ENCODE measurements around the gene FBXO15. TPM values are rescaled to one million over a fixed set of nuclear protein-coding genes. Genes with fewer than 3 reads are reported as not detected.

Gene FBXO15
- total RNA-seq: 1 to 10 TPM; 1.3 to 3.0 TPM
- 4.7 TPM for polyA plus RNA-seq (2013, experiment 1 of 2)
- polyA plus RNA-seq (2013, experiment 2 of 2): 3.5 TPM
- long read RNA-seq, experiment 1, partial matches to known transcripts: 2 of 3 reads
- long read RNA-seq, experiment 1, other reads (novel, unspliced or antisense): 1 of 3 reads
- long read RNA-seq, experiment 2, partial matches to known transcripts: 0 of 7 reads
- long read RNA-seq, experiment 2, other reads (novel, unspliced or antisense): 6 of 7 reads
- long read RNA-seq, experiment 3, partial matches to known transcripts: 0 of 4 reads
- long read RNA-seq, experiment 3, other reads (novel, unspliced or antisense): 3 of 4 reads
- long read RNA-seq, experiment 4, partial matches to known transcripts: 2 of 7 reads
- long read RNA-seq, experiment 4, other reads (novel, unspliced or antisense): 3 of 7 reads

GRCh38 chr18:74147779-74148542 lies at the start of gene FBXO15, which contains the start of gene TIMM21:
Gene FBXO15, minus strand, starts transcription at chr18:74147834. Its CDS starts 49 bp downstream, at chr18:74147785.
Gene TIMM21, plus strand, starts transcription at chr18:74148523. Its CDS starts 286 bp downstream, at chr18:74148809.
- peak; percentile 96 for DNase-seq
- Histone ChIP-seq H3K4me3 (ENCODE audit: low read length) (peak within 1 kb of the TSS; percentile 99), H3K27ac (ENCODE audit: low read depth, low read length) (peak within 1 kb of the TSS; percentile 95), H3K36me3 (ENCODE audit: control insufficient read depth, insufficient read depth, low read length) (peaks cover 4% of the 10 kb centered on the region), H3K27me3 (ENCODE audit: control insufficient read depth, insufficient read depth, low read length, poor library complexity, severe bottlenecking) (no peaks in the 10 kb centered on the region), H3K9ac (ENCODE audit: extremely low read depth, low read length, poor library complexity, severe bottlenecking) (peak within 1 kb of the TSS; percentile 69), H3K9me3 (ENCODE audit: control insufficient read depth, low read length) (no peaks in the 10 kb centered on the region), H3K4me1 (ENCODE audit: control insufficient read depth, insufficient read depth, low read length) (peaks cover 8% of the 10 kb centered on the region)
- no peak for TF ChIP-seq CTCF (conservative IDR thresholded peaks at IDR 0.05)
- no peaks in the 10 kb centered on the region for H3K36me3 Mint-ChIP-seq (ENCODE audit: low read depth)
- peak within 1 kb of the TSS; percentile 91 for H3K4me3 Mint-ChIP-seq
- H3K27me3 Mint-ChIP-seq (ENCODE audit: insufficient read depth): peaks cover 12% of the 10 kb centered on the region
- peak within 1 kb of the TSS; percentile 93 for H3K27ac Mint-ChIP-seq
- 0% methylated on average over 22 to 58 of the region's 58 CpGs for WGBS, 2 experiments (ENCODE audit: insufficient coverage in 1 of 2, insufficient read length in 1 of 2)
- no peaks in the 10 kb centered on the region for H3K9me3 Mint-ChIP-seq
- peaks cover 13% of the 10 kb centered on the region for H3K4me1 Mint-ChIP-seq

- Mint-ChIP-seq H3K9me3 (no peaks in the 10 kb centered on the region), H3K4me1 (peaks cover 4% of the 10 kb centered on the region), H3K27ac (no peak overlapping the region), H3K4me3 (peak overlapping the region; percentile 21), H3K27me3 (ENCODE audit: insufficient read depth) (peaks cover 4% of the 10 kb centered on the region), H3K36me3 (ENCODE audit: low read depth) (no peaks in the 10 kb centered on the region)
- peak; percentile 97 for TF ChIP-seq CTCF (conservative IDR thresholded peaks at IDR 0.05)
- Histone ChIP-seq H3K4me3 (ENCODE audit: low read length) (no peak overlapping the region), H3K36me3 (ENCODE audit: control insufficient read depth, insufficient read depth, low read length) (no peaks in the 10 kb centered on the region), H3K4me1 (ENCODE audit: control insufficient read depth, insufficient read depth, low read length) (no peaks in the 10 kb centered on the region), H3K9me3 (ENCODE audit: control insufficient read depth, low read length) (no peaks in the 10 kb centered on the region), H3K27ac (ENCODE audit: low read depth, low read length) (no peak overlapping the region), H3K9ac (ENCODE audit: extremely low read depth, low read length, poor library complexity, severe bottlenecking) (no peak overlapping the region), H3K27me3 (ENCODE audit: control insufficient read depth, insufficient read depth, low read length, poor library complexity, severe bottlenecking) (no peaks in the 10 kb centered on the region)
- 25 to 34% methylated on average over 5 to 7 of the region's 9 CpGs for WGBS, 2 experiments (ENCODE audit: insufficient coverage in 1 of 2, insufficient read length in 1 of 2)
- DNase-seq: peak; percentile 63
Measured at GRCh38 chr18:74196220-74197119, 48.8 kb upstream of the FBXO15 start.

- Histone ChIP-seq H3K27me3 (ENCODE audit: control insufficient read depth, insufficient read depth, low read length, poor library complexity, severe bottlenecking) (no peaks in the 10 kb centered on the region), H3K4me3 (ENCODE audit: low read length) (no peak overlapping the region), H3K36me3 (ENCODE audit: control insufficient read depth, insufficient read depth, low read length) (no peaks in the 10 kb centered on the region), H3K9me3 (ENCODE audit: control insufficient read depth, low read length) (no peaks in the 10 kb centered on the region), H3K9ac (ENCODE audit: extremely low read depth, low read length, poor library complexity, severe bottlenecking) (no peak overlapping the region), H3K27ac (ENCODE audit: low read depth, low read length) (no peak overlapping the region), H3K4me1 (ENCODE audit: control insufficient read depth, insufficient read depth, low read length) (no peaks in the 10 kb centered on the region)
- Mint-ChIP-seq H3K36me3 (ENCODE audit: low read depth) (no peaks in the 10 kb centered on the region), H3K9me3 (no peaks in the 10 kb centered on the region), H3K4me3 (no peak overlapping the region), H3K27ac (no peak overlapping the region), H3K4me1 (peaks cover 4% of the 10 kb centered on the region), H3K27me3 (ENCODE audit: insufficient read depth) (peaks cover 4% of the 10 kb centered on the region)
- no peak for TF ChIP-seq CTCF (conservative IDR thresholded peaks at IDR 0.05)
- no peak for DNase-seq
- WGBS, 2 experiments (ENCODE audit: insufficient coverage in 1 of 2, insufficient read length in 1 of 2): 82 to 89% methylated on average over 2 of the region's 3 CpGs
Measured at GRCh38 chr18:74194691-74195090, 47.1 kb upstream of the FBXO15 start.
